Measurements from ENCODE around the gene FPR2.
A peak's percentile ranks its signal among the peaks of the same experiment; 100 is the strongest.
"Not testable (repeated sequence)": the region's sequence is repeated elsewhere in the genome, so short reads cannot be mapped to it uniquely, and the experiment has no call there.

The FPR2 gene

GRCh38 chr19:51799034-51799773 lies 38.2 kb downstream of the FPR2 start:
- H3K4me3 ChIP-seq (ENCODE audit: low read depth, low read length), result no peak overlapping the region
- peak; percentile 91 for DNase-seq (ENCODE audit: low read depth)
- TF ChIP-seq CTCF (IDR thresholded peaks at IDR 0.05; ENCODE audit: control insufficient read depth, extremely low read depth, insufficient read depth), result peak; percentile 24; the same call in 1 of the 2 replicates

- no peak overlapping the region for H3K4me3 ChIP-seq (ENCODE audit: low read depth, low read length)
- DNase-seq (ENCODE audit: low read depth), result no peak
- no peak for TF ChIP-seq CTCF (IDR thresholded peaks at IDR 0.05; ENCODE audit: control insufficient read depth, extremely low read depth, insufficient read depth)
Observed at GRCh38 chr19:51799774-51800472, 38.9 kb downstream of the FPR2 start.

- TF ChIP-seq CTCF (IDR thresholded peaks at IDR 0.05; ENCODE audit: control insufficient read depth, extremely low read depth, insufficient read depth), result no peak
- no peak for DNase-seq (ENCODE audit: low read depth)
- H3K4me3 ChIP-seq (ENCODE audit: low read depth, low read length), result no peak overlapping the region
Observed at GRCh38 chr19:51800473-51801244, 39.7 kb downstream of the FPR2 start.

GRCh38 chr19:51802775-51803174 lies 41.8 kb downstream of the FPR2 start:
- TF ChIP-seq CTCF (IDR thresholded peaks at IDR 0.05; ENCODE audit: control insufficient read depth, extremely low read depth, insufficient read depth), result no peak
- no peak overlapping the region for H3K4me3 ChIP-seq (ENCODE audit: low read depth, low read length)
- DNase-seq (ENCODE audit: low read depth), result no peak

- no peak for TF ChIP-seq CTCF (IDR thresholded peaks at IDR 0.05; ENCODE audit: control insufficient read depth, extremely low read depth, insufficient read depth)
- no peak for DNase-seq (ENCODE audit: low read depth)
Observed at GRCh38 chr19:51803519-51803918, 42.5 kb downstream of the FPR2 start.

GRCh38 chr19:51803967-51804366 lies 43.0 kb downstream of the FPR2 start:
- H3K4me3 ChIP-seq (ENCODE audit: low read depth, low read length), result no peak overlapping the region
- TF ChIP-seq CTCF (IDR thresholded peaks at IDR 0.05; ENCODE audit: control insufficient read depth, extremely low read depth, insufficient read depth), result no peak
- no peak for DNase-seq (ENCODE audit: low read depth)

More at GRCh38 chr19:51803519-51803918, 42.5 kb downstream of the FPR2 start:
- H3K4me3 ChIP-seq (ENCODE audit: low read depth, low read length), result no peak overlapping the region

GRCh38 chr19:51804789-51805188 lies 43.8 kb downstream of the FPR2 start:
- not testable (repeated sequence) for DNase-seq (ENCODE audit: low read depth); H3K4me3 ChIP-seq (ENCODE audit: low read depth, low read length)

- not testable (repeated sequence) for DNase-seq (ENCODE audit: low read depth); H3K4me3 ChIP-seq (ENCODE audit: low read depth, low read length)
Observed at GRCh38 chr19:51805396-51805795, 44.4 kb downstream of the FPR2 start.

- H3K4me3 ChIP-seq (ENCODE audit: low read depth, low read length); DNase-seq (ENCODE audit: low read depth): not testable (repeated sequence)
Observed at GRCh38 chr19:51806571-51806970, 45.6 kb downstream of the FPR2 start.
